Superior temporal gyrus (tissue), 1 donor: Measurements from ENCODE around the gene SPAG16.

Source experiments
- DNase-seq: peaks from one replicate; pipeline ENCODE4 v3.0.0-alpha.2; 2016; ENCODE audit errors: extremely low spot score

The SPAG16 gene

DNA sequence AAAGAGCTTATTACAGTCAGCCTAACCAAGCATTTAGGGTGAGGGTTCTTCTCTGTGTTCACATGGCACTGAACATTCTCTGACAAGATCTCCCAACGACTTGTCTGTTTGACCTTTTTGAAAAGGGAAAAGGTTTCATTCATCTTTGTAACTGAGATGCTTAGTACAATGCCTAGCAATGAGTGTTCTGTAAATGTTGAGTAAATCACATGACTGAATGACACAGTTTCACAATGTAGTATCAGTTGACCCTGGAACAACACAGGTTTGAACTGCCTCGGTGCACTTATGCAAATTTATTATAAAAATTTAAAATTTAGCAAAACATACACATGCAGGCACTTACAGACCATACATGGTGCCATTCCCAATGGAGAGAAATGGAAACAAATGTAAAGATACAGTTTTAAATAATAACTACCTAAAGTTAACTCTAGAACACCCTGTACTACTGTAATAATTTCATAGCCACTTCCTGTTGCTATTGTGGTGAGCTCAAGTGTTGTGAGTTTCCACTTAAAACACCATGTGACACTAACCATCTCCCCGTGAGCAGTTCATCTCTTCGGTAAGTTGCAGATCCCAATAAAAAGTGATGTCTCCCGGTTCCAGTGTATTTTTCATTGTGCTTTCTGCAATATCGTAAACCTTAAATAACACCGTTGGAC, 1092.5 kb downstream of the SPAG16 start:
- DNase-seq = no peak

DNA sequence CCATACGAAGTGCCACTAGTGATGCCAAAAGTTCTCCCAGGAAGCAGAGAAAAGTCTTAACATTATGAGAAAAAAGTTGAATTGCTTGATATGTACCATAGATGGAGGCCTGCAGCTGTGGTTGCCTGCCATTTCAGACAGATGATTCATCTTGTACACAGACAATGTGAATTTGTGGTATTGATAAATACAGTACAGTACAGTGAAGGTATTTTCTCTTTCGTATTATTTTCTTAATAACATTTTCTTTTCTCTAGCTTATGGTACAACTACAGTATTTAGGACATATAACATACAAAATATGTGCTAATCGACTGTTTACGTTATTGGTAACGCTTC, 1093.0 kb downstream of the SPAG16 start:
- DNase-seq = no peak

DNA sequence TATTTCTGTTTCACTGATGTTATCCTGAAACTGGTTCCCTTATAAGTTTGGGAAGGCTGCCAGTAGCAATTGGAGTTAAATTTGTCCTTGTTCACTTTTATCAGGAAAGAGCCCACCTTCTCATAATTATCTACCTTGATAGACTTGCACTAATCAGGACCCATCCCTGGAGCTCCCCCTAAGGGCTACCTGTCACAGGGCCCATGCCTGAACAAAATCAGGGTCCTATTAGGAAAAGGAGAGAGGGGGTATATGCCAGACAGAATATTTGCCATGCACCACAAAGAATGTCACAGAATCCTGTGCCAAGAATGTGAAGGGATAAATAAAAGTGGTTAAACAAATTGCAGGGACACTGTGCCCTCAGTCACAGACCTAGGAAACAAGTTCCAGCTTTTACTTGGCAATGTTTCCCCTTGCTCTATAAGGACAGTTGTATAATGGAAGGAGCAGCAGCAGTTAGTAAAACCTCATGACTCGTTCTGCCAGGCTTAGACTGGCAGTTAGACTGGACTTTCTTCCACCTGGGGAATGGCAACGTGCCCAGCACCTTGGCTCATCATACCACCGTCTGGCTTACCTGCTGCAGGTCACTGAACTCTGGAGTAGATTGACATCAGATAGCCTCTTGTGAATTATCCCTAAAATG, 1094.3 kb downstream of the SPAG16 start:
- DNase-seq = no peak

DNA sequence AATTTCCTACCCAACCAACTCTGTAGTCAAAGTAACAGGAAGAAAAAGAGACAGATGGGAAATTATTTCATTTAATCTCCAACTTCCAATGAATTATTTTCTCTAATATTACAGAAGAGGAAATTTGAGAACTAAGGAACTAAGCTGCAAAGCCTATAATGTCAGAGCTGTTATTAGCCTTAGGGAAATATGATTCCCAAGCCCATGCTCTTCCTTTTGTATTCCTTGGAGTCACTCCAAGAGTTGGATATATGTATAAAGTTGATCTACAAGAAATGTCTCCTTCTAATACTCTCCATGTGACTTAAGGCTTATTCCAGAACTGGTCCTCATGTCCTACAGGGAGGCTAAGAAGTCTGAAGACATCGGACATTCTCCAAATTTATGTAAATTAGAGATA, 1095.0 kb downstream of the SPAG16 start:
- no peak for DNase-seq

DNA sequence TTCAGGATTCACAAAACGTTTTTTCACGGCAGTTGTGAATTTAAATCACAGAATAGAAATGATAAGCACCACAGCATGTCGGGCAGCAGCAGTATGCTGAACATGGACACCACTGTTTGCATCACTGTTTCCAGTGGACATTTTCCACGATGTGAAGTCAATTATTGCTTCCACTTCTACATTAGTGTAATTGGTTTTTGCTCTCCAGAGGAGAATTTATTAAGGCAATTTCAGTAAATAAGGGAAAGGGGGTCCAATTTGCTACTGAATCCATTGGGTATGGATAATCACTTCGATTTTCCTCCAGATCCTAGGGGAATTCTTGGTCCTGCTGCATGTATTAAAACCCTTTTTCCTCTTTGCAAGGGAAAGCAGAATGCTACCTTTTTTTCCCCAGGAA, 1096.4 kb downstream of the SPAG16 start:
- no peak for DNase-seq

DNA sequence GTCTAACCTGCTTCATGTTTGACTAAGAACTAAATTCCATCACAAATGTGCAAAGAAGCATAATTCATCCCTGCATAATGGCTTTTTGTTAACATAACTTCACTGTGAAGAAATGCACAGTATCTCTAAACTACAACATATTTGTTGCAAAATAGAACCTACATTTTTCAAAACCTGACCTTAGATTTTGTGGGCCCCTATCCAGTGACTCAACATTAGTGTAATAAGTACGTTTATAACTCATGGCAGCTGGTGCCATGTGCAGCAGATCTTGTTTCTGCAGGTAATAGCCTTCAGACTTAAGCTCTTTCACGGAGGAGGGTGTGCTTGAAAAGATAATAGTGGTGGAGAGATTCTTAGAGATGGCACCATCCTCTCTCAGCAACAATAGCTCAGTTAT, 1098.0 kb downstream of the SPAG16 start:
- no peak for DNase-seq

DNA sequence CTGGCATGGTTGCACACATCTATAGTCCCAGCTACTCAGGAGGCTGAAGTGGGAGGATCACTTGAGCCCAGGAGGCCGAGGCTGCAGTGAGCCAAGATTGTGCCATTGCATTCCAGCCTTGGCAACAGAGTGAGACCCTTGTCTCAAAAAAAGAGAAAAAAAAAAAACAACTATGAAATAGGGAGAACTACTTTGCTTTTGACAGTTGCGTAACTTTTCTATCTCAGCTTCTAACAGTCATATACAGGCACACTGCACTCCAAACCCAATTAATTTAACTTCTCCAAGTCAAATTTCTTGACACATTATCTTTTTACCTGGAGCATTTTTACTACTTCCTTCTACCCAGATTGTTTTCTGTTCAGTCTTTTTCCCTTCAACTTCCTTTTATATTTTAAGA, 1102.5 kb downstream of the SPAG16 start:
- no peak for DNase-seq

DNA sequence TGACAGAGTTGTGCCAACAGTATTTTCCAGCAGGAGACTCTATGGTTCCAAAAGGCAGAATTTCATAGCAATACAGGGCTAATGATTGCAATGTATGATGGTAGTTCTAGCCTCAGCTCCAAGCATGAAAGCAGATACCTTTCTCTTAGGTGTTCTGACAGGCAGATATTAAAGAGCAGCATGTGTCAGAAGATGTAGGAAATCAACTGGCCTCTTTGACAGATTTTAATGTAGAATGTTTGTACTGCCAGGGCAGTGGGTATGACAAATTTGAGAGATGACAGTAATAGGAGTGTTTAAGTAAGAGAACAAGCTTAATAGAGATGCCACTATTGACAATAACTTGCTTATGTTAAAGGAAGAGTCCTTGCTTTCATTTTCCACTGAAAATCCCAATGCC, 1105.1 kb downstream of the SPAG16 start:
- DNase-seq = no peak

DNA sequence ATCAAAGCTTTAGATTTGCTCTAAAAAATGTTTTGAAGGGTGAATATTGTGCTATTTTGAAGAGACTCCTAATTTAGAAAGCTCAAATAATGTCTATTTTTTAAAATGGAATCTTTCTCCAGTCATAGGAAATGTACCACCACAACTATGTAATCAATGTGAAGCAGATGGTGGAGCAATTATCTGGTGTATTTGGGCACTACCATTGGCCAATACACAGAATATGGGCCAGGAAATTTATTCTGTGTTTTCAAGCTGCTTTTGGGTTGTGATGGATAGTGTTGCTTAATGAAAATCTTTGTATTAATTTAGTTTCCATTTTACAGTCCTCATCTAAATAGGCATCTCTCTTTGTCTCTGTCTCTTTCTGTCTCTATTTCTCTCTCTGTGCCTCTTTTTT, 1109.5 kb downstream of the SPAG16 start:
- no peak for DNase-seq

DNA sequence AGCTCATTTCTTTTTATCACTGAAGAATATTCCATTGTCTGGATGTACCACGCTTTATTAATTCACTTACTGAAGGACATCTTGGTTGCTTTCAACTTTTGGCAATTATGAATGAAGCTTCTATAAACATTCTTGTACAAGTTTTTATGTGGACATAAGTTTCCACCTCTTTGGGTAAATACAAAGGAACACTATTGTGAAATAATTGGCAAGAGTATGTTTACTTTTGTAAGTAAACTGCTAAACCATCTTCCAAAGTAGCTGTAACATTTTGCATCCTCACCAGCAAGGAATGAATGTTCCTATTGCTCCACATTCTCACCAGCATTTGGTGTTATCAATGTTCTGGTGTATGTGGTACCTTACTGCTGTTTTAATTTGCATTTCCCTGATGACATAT, 1110.8 kb downstream of the SPAG16 start:
- no peak for DNase-seq

DNA sequence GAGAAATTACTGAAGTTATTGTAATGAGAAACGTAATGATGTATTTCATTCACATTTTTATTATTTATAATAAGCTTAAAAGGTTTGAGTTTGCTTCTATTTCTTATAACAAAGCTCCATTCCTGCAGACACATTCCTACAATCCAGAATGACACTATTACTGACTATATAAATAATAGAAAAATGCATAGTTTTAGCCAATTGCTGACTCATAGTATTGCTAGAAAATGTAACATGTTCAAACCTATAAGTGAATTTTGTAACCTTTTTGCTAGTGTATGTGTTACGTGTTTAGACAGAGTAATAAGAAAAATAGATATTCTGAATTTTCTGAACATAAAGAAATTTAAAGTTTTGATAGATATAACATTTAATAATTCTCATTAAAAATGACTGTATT, 1117.3 kb downstream of the SPAG16 start:
- no peak for DNase-seq

DNA sequence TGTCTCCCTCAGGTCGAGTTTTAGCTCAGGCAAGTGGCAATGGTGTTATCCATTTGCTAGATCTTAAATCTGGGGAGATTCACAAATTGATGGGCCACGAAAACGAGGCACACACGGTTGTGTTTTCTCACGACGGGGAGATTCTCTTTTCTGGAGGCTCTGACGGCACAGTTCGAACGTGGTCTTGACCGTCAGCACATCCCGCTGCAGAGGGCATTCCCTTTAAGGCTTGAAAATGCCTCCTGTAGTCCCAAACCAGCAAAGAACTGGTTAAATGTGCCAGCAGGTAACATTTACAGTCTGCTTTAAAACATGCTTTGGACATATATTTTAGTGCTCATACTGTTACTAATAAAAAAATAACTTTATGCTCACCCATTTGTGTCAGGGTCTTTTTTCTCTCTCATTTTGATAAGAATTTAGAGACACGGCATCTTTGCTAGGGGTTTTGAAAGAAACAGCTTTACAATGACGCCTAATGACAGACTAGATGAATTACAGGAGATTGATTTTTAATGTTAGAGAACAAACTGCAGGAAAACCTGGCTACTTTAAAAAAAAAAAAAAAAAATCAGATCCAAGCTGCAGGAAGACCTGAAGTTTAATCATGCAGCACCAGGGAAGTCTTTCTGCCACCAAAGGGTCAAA, 1126.0 kb downstream of the SPAG16 start:
- peak; percentile 76 for DNase-seq

DNA sequence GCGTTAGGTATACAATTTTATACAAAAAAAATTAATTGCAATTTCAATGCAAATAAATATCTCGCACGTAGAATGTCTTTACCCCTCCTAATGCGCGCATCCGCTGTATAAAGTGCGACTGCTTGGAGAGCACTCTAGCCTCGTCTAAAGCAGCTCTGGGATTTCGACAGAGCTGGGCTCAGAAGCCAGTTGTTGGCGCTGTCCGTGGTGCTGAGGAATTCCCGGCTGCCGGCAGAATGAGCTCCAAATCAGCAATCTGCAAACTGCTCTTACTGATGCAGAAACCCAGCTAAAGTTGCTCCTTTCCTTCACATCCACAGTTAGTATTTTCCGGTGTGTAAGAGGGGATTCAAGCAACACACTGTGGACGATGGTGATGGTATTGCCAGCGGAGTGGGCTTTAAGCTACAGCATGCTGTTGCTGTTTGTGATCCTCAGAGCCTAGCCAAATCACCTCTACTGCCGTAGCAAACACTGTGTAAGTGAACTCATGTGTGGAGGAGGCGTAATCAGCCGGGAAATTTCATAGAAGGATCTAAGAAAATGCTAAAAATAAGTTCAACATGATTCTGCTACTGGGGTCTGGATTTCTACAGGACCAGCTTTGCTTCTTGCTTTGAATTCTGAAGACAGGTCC, 1126.8 kb downstream of the SPAG16 start, which contains the start of gene VWC2L:
Gene VWC2L (plus strand): TSS at position 137 of the 637 bp plus-strand sequence. CDS start 3,140 bp downstream, outside the sequence.
- DNase-seq = peak; percentile 94

DNA sequence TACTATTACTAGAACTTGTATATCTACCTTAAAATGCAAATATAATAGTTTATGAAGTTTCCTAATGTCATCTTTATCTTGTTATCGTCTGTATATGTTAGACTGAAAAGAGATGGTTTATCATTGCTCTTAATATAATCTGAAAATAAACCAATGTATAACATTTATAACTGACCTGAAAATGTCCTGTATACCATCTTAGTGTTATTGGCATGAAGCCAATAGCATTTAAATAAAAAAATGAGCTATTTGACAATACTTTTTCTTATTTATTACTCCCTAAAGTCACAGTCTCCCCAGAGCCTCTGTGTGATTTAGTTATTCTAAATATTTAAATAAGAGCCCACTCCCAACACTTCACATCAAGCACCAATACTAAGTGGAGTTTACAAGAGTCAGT, 1128.4 kb downstream of the SPAG16 start:
- no peak for DNase-seq

DNA sequence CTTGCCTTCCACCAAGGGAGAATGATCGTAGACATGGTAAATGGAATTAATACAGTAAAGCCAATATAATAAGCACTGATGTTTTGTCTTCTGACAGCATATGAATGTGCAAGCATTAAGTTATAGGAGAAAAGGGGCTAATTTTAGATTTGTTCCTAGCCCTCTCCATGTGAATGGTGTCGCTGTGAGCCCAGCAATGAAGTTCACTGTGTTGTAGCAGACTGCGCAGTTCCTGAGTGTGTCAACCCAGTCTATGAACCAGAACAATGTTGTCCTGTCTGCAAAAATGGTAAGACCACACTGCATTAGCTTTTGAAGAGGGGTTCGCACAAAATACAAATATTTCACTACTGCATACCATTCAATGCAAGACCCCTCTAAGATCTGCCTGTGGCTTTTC, 1152.2 kb downstream of the SPAG16 start:
- no peak for DNase-seq

DNA sequence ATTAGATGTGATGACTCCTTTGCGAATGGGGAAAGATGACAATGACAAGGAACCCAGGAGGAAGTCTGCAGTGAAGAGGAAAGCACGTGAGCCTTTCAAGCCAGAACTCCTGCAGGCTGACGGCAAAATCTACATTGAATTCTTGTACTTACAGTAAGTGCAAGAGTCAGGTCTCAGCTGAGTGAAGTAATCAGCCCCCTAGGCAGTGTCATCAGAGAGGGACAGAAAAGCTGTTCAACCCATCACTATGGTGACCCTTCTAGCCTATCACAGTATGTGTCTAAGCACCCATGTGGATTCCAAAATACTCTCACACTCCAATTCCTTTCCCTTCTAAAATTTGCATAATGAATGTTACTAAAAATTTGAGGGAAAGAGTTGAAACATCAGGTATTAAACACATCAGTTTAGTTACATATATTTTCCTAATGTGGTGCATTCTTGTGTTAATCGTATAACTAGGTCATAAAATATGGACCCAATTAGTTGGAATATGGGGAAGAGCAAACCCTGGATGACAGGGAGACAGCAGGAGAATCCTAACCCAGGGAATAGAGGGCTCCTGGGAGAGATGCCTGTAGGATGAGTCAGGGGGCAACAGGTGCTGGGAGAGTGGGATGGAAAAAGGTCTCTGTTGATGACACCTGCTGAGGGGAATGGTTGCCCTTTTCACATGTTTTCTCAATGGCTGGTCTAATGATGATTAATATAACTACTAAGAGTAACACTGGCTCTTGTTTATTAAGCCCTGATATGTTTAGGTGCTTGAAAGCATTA, 1166.0 kb downstream of the SPAG16 start:
- DNase-seq = no peak

DNA sequence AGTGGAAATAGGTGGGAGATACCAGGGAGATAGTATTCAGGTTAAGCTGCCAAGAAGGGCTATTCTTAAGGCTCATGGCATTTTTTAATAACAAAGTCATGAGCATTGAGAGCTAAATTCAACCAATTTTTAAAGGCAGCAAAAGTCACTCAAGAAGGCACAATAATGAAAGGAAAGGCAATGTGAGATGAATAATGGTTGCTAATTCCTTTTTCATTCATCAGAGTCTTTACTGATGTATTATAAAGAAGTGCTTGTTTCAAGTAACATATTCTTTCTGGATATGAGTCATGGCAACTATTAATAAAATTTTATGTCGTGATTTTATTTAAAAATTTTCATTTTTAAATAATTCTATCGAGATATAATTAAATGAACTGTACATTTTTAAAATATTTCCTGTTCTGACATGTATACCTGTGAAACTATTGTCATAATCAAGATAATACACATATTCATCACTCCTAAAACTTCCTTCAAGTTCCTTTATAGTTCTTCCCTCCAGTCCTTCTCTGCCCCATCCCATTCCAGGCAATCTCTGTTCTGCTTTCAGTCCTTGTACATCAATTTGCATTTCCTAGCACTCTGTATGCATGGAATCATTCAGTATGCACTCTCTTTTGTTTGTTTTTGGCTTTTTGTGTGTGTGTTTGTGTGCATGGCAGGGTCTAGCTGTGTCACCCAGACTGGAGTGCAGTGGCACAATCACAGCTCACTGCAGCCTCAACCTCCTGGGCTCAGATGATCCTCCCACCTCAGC, 1167.4 kb downstream of the SPAG16 start:
- no peak for DNase-seq
